Parathyroid adenoma (tissue), 2 donors: ENCODE measurements around the gene RAB30.

Experiments used
- H2AFZ ChIP-seq: fragments of 300-600 bp; sonication (generic); one replicate; pipeline ENCODE4 v1.7.0; 2017; ENCODE audit warnings: antibody characterized with exemption, mild to moderate bottlenecking
- H3K27ac ChIP-seq: fragments of 300-600 bp; sonication (generic); one replicate; pipeline ENCODE4 v1.7.0; 2017
- H3K27me3 ChIP-seq: fragments of 300-600 bp; sonication (generic); one replicate; pipeline ENCODE4 v1.7.0; 2017; ENCODE audit warnings: low read length; ENCODE audit not compliant: control insufficient read depth, insufficient read depth
- H3K36me3 ChIP-seq: fragments of 300-600 bp; sonication (generic); one replicate; pipeline ENCODE4 v1.7.0; 2017; ENCODE audit warnings: low read length; ENCODE audit not compliant: control insufficient read depth, insufficient read depth
- H3K4me1 ChIP-seq: fragments of 300-600 bp; sonication (generic); one replicate; pipeline ENCODE4 v1.7.0; 2017; ENCODE audit warnings: control low read depth
- H3K4me2 ChIP-seq: fragments of 300-600 bp; sonication (generic); one replicate; pipeline ENCODE4 v1.7.0; 2017; ENCODE audit warnings: low read length
- H3K4me3 ChIP-seq: fragments of 300-600 bp; sonication (generic); one replicate; pipeline ENCODE4 v1.7.0; 2017; ENCODE audit warnings: low read depth, low read length
- H3K79me2 ChIP-seq: fragments of 300-600 bp; sonication (generic); one replicate; pipeline ENCODE4 v1.7.0; 2017; ENCODE audit warnings: control low read depth
- H3K9ac ChIP-seq: fragments of 300-600 bp; sonication (generic); one replicate; pipeline ENCODE4 v1.7.0; 2017; ENCODE audit warnings: mild to moderate bottlenecking
- H3K9me3 ChIP-seq: fragments of 300-600 bp; sonication (generic); one replicate; pipeline ENCODE4 v1.7.0; 2017; ENCODE audit warnings: low read length; ENCODE audit not compliant: control insufficient read depth
- CTCF ChIP-seq: fragments of 300-600 bp; sonication (generic); IDR thresholded peaks from one replicate; pipeline ENCODE4 v1.7.0; 2017; ENCODE audit warnings: antibody characterized with exemption, mild to moderate bottlenecking
- donor health status: primary hyperparathyroidism.

Gene RAB30

GRCh38 chr11:83054001-83054400 lies 17.7 kb downstream of the RAB30 start:
- Histone ChIP-seq H3K4me2 (no peak overlapping the region), H3K9me3 (no peaks in the 10 kb centered on the region), H3K36me3 (no peaks in the 10 kb centered on the region), H3K4me1 (no peaks in the 10 kb centered on the region), H3K27ac (no peak overlapping the region), H3K4me3 (no peak overlapping the region), H2AFZ (no peak overlapping the region), H3K79me2 (peaks cover under 1% of the 10 kb centered on the region), H3K27me3 (no peaks in the 10 kb centered on the region), H3K9ac (no peak overlapping the region)
- TF ChIP-seq CTCF, result no peak

- Histone ChIP-seq H3K4me2 (no peak overlapping the region), H3K27me3 (no peaks in the 10 kb centered on the region), H3K4me3 (no peak overlapping the region), H3K27ac (no peak overlapping the region), H3K36me3 (no peaks in the 10 kb centered on the region), H2AFZ (no peak overlapping the region), H3K79me2 (no peaks in the 10 kb centered on the region), H3K9me3 (no peaks in the 10 kb centered on the region), H3K4me1 (no peaks in the 10 kb centered on the region), H3K9ac (no peak overlapping the region)
- TF ChIP-seq CTCF, result no peak
Observed at GRCh38 chr11:83051760-83052671, 19.7 kb downstream of the RAB30 start.

- H3K9ac ChIP-seq, result no peak overlapping the region
- no peaks in the 10 kb centered on the region for H3K4me1 ChIP-seq
- no peak for TF ChIP-seq CTCF
- no peaks in the 10 kb centered on the region for H3K27me3 ChIP-seq
- H3K36me3 ChIP-seq, result no peaks in the 10 kb centered on the region
- no peaks in the 10 kb centered on the region for H3K9me3 ChIP-seq
- H3K27ac ChIP-seq, result no peak overlapping the region
- peaks cover 2% of the 10 kb centered on the region for H3K79me2 ChIP-seq
- H3K4me3 ChIP-seq, result no peak overlapping the region
- no peak overlapping the region for H3K4me2 ChIP-seq
- no peak overlapping the region for H2AFZ ChIP-seq
Observed at GRCh38 chr11:83047515-83048225, 24.0 kb downstream of the RAB30 start.

GRCh38 chr11:83046621-83047172 lies 25.0 kb downstream of the RAB30 start:
- H3K4me1 ChIP-seq, result no peaks in the 10 kb centered on the region
- H3K27ac ChIP-seq, result no peak overlapping the region
- no peak overlapping the region for H3K4me2 ChIP-seq
- H3K27me3 ChIP-seq, result no peaks in the 10 kb centered on the region
- H3K9me3 ChIP-seq, result no peaks in the 10 kb centered on the region
- H3K4me3 ChIP-seq, result no peak overlapping the region
- no peak overlapping the region for H2AFZ ChIP-seq
- H3K79me2 ChIP-seq, result peaks cover 2% of the 10 kb centered on the region
- H3K9ac ChIP-seq, result no peak overlapping the region
- no peak for TF ChIP-seq CTCF
- no peaks in the 10 kb centered on the region for H3K36me3 ChIP-seq
